Transverse colon (tissue), 4 donors: ENCODE data around the gene NAA80. TPM values are rescaled to one million over a fixed set of nuclear protein-coding genes. Genes with fewer than 3 reads are reported as not detected.

Source experiments
- DNase-seq: peaks from one replicate; pipeline ENCODE4 v3.0.0-alpha.2; 2019
- H3K27ac ChIP-seq, 4 donors: fragments of 200-600 bp; sonication (generic); 2 replicates each; pipeline ENCODE4 v1.5.1; 2016 to 2018; ENCODE audit warnings: inconsistent platforms in 4 of 4
- H3K27me3 ChIP-seq: fragments of 200-600 bp; sonication (generic); 2 replicates; pipeline ENCODE4 v1.5.1; 2017; ENCODE audit warnings: inconsistent platforms
- H3K36me3 ChIP-seq, 4 donors: fragments of 200-600 bp; sonication (generic); 2 replicates each; pipeline ENCODE4 v1.5.1; 2017 to 2019; ENCODE audit warnings: inconsistent platforms in 4 of 4
- H3K4me1 ChIP-seq, 4 donors: fragments of 200-600 bp; sonication (generic); 2 replicates each; pipeline ENCODE4 v1.5.1; 2017 to 2020; ENCODE audit warnings: inconsistent platforms in 4 of 4
- H3K4me3 ChIP-seq, 4 donors: fragments of 200-600 bp; sonication (generic); 1 replicate in 1 of 4; 2 replicates in 3 of 4; pipeline versions ENCODE4 v1.5.1 to v1.6.1; 2017 to 2019; ENCODE audit warnings: inconsistent platforms in 4 of 4
- H3K9me3 ChIP-seq, 2 donors: fragments of 200-600 bp; sonication (generic); 2 replicates each; pipeline ENCODE4 v1.5.1; 2017 to 2019; ENCODE audit warnings: inconsistent platforms in 2 of 2
- EP300 ChIP-seq: sonication (generic); formaldehyde crosslinking; IDR thresholded peaks from one replicate; pipeline ENCODE4 v1.6.1; 2017; ENCODE audit warnings: antibody characterized with exemption, low read depth
- POLR2A ChIP-seq: fragments of 450-650 bp; IDR thresholded peaks from one replicate; pipeline ENCODE4 v1.6.1; 2016; ENCODE audit warnings: antibody characterized with exemption, mild to moderate bottlenecking, moderate library complexity
- POLR2AphosphoS5 ChIP-seq, 3 donors: sonication (generic); formaldehyde crosslinking; IDR thresholded peaks; one replicate each; pipeline ENCODE4 v1.6.1; 2016; ENCODE audit warnings: antibody characterized with exemption in 3 of 3
- WGBS, 2 donors: methylation state at CpG; one replicate each; pipeline ENCODE4 v1.1.5; 2018; ENCODE audit warnings: low coverage in 1 of 2; 5-methylcytosine and 5-hydroxymethylcytosine counted together
- in situ Hi-C, 4 donors: fragments of 200-750 bp; cut with MboI; loops; one replicate each; pipeline versions ENCODE4 v1.15.0 to v1.15.1; 2017; ENCODE audit warnings: low sequenced_read_pairs in 3 of 4, low pct_ligation_motif_present in 1 of 4, low pct_unique_long_range_greater_than_20kb in 1 of 4
- intact Hi-C: fragments of 100-400 bp; cut with DNase I; formaldehyde crosslinking; loops from one replicate; pipeline ENCODE4 v1.15.1; 2023; ENCODE audit warnings: low total_unique reads
- total RNA-seq, 4 donors: library from RNA; depleted of rRNA; stranded (reverse); fragments of >200 nt; gene quantifications; one replicate each; pipeline ENCODE4 v1.1.0, GENCODE V29; 2016
- TF ChIP-seq, protein P1 (sequence below), 5 experiments: fragments of 200-600 bp in 3 of 5; fragments of 450-650 bp in 2 of 5; sonication (generic) in 3 of 5; IDR thresholded peaks; 1 replicate in 2 of 5; 2 replicates in 3 of 5; pipeline ENCODE4 v1.5.1; 2016 to 2017; ENCODE audit warnings: antibody characterized with exemption in 5 of 5, inconsistent platforms in 3 of 5, mild to moderate bottlenecking in 2 of 5, moderate library complexity in 1 of 5

Gene NAA80
- total RNA-seq, 4 donors from 2014 or later = 5.2 to 13.0 (median 7.8) TPM

GRCh38 chr3:50325113-50325480 lies 25.9 kb upstream of the NAA80 start:
- Histone ChIP-seq H3K36me3 (peaks cover 0 to 7% (median 0%) of the 10 kb centered on the region in 4 donors), H3K27me3 (no peaks in the 10 kb centered on the region), H3K27ac (no peak overlapping the region), H3K4me1 (peaks cover 15 to 50% (median 39%) of the 10 kb centered on the region in 4 donors), H3K4me3 (no peak overlapping the region), H3K9me3 (no peaks in the 10 kb centered on the region)
- intact Hi-C loops = no loop called here
- TF ChIP-seq POLR2AphosphoS5 (IDR thresholded peaks at IDR 0.05) = no peak
- TF ChIP-seq, protein P1, sequence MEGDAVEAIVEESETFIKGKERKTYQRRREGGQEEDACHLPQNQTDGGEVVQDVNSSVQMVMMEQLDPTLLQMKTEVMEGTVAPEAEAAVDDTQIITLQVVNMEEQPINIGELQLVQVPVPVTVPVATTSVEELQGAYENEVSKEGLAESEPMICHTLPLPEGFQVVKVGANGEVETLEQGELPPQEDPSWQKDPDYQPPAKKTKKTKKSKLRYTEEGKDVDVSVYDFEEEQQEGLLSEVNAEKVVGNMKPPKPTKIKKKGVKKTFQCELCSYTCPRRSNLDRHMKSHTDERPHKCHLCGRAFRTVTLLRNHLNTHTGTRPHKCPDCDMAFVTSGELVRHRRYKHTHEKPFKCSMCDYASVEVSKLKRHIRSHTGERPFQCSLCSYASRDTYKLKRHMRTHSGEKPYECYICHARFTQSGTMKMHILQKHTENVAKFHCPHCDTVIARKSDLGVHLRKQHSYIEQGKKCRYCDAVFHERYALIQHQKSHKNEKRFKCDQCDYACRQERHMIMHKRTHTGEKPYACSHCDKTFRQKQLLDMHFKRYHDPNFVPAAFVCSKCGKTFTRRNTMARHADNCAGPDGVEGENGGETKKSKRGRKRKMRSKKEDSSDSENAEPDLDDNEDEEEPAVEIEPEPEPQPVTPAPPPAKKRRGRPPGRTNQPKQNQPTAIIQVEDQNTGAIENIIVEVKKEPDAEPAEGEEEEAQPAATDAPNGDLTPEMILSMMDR (IDR thresholded peaks at IDR 0.05) = no peak
- no peak for DNase-seq
- in situ Hi-C loops = no loop called here
- WGBS, 2 donors = 93% methylated on average over 2 of the region's 2 CpGs; no CpG with 5 or more reads in 1 of the 2 donors

DNA sequence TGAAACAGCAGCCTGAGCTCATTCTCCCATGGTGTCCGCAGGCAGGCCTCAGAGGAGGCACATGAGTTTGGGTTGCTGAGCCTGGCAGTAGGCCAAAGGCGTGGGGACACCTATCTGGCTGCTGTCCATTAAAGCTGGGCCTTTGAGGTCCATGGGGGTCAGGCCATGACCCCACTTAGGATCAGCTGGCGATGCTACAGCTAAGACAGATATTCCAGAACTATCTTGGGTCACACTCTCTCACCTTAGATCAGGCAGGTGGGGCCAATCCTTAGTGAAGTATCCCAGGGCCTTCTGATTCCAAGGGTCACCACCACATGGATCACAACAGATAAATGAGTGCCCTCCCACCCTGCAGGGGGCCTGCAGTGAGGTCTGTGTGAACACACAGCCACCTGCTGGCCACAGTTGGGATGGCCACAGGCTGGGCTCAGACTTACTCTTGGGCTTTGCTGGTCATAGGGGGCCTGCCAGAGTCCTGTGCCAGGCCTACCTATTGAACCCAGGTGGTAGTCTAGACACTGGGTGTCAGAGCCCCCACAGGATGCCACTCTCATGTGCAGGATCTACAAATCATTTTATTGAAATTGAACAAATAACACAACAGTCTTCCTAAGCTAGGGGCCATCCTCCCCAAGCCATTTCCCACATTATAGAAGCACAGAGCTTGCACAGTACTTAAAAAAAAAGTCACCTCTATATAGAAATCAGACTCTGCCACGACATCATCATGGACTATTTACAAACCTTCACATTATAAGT lies 25.3 kb upstream of the NAA80 start:
- H3K27ac ChIP-seq = peak overlapping the region; percentile 92 to 94 (median 92)
- TF ChIP-seq EP300 = no peak
- TF ChIP-seq, protein P1 (IDR thresholded peaks at IDR 0.05) = peak; percentile 77 to 89 (median 81)
- no peaks in the 10 kb centered on the region for H3K27me3 ChIP-seq
- H3K36me3 ChIP-seq = peaks cover 0 to 1% (median 0%) of the 10 kb centered on the region in 4 donors
- H3K9me3 ChIP-seq = no peaks in the 10 kb centered on the region
- peaks cover 18 to 56% (median 44%) of the 10 kb centered on the region in 4 donors for H3K4me1 ChIP-seq
- WGBS, 2 donors = 13 to 48% methylated on average over 1 to 4 of the region's 4 CpGs
- peak; percentile 65 for DNase-seq
- intact Hi-C loops (no loop called here), in situ Hi-C loops (no loop called here)
- H3K4me3 ChIP-seq = no peak overlapping the region

DNA sequence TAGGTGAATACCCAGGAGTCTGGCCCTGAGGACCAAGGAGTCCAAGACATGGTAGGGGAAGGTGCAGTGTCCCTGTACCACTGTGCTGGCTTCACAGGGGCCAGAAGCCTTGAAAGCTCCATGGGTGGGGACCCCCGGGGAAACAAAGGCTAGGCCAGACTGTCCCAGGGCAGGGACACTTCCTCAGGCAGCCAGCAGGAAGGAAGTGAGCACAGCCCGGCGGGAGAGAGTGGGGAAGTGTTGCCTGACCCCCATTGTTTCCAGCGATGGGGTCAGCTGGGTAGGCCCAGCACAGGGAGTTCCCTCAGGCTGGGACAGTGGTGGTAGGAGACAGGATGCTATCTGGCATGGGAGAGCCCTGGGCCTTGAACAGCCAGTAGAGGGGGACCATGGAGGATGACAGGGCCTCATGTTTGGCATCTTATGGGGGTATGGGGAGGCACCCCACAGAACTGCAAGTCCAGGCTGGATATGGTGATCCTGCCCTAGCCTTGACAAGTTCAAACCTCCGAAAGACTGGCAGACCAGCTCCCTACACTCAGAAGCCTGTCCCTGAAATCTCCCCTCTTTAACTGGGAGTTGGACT lies 24.5 kb upstream of the NAA80 start:
- H3K4me1 ChIP-seq = peaks cover 18 to 60% (median 49%) of the 10 kb centered on the region in 4 donors
- intact Hi-C loops = no loop called here
- no peaks in the 10 kb centered on the region for H3K27me3 ChIP-seq
- no peak for DNase-seq
- H3K4me3 ChIP-seq = no peak overlapping the region
- no peaks in the 10 kb centered on the region for H3K9me3 ChIP-seq
- 33 to 67% methylated on average over 1 to 5 of the region's 5 CpGs for whole genome bisulfite sequencing, 2 donors
- TF ChIP-seq POLR2AphosphoS5 (IDR thresholded peaks at IDR 0.05) (peak in 1 of 3 donors; percentile 45), POLR2A (no peak), EP300 (no peak)
- TF ChIP-seq, protein P1 (IDR thresholded peaks at IDR 0.05) = no peak
- in situ Hi-C loops = no loop called here
- peak overlapping the region; percentile 92 to 94 (median 92) for H3K27ac ChIP-seq
- H3K36me3 ChIP-seq = no peaks in the 10 kb centered on the region

- Histone ChIP-seq H3K9me3 (no peaks in the 10 kb centered on the region), H3K36me3 (no peaks in the 10 kb centered on the region), H3K27ac (peak overlapping the region; percentile 92 to 94 (median 92)), H3K4me3 (no peak overlapping the region), H3K27me3 (no peaks in the 10 kb centered on the region), H3K4me1 (peaks cover 21 to 62% (median 50%) of the 10 kb centered on the region in 4 donors)
- WGBS, 2 donors = 45 to 46% methylated on average over 4 of the region's 4 CpGs
- TF ChIP-seq POLR2A = no peak
- TF ChIP-seq EP300 = no peak
- TF ChIP-seq POLR2AphosphoS5 (IDR thresholded peaks at IDR 0.05) = no peak
- intact Hi-C loops = no loop called here
- in situ Hi-C loops = no loop called here
- no peak for DNase-seq
These were observed 23.9 kb upstream of the NAA80 start for GRCh38 chr3:50323092-50323600.
